ENCODE data around the gene PMEPA1. TPM values are rescaled to one million over a fixed set of nuclear protein-coding genes. Genes with fewer than 3 reads are reported as not detected.

Gene PMEPA1
- total RNA-seq, 2 donors from 2014 or later = 1.6 to 2.3 TPM

- no peaks in the 10 kb centered on the region for H3K27me3 Mint-ChIP-seq
- no peaks in the 10 kb centered on the region for H3K36me3 Mint-ChIP-seq (ENCODE audit: low read depth)
- no peak overlapping the region for H3K4me3 Mint-ChIP-seq
- no peak for ATAC-seq (replicated peaks)
- no peaks in the 10 kb centered on the region for H3K9me3 Mint-ChIP-seq
- H3K4me1 Mint-ChIP-seq = no peaks in the 10 kb centered on the region
- no peak overlapping the region for H3K27ac Mint-ChIP-seq
These were observed 22.7 kb downstream of the PMEPA1 start for GRCh38 chr20:57686931-57687652.

GRCh38 chr20:57685146-57685758 is 24.6 kb downstream of the PMEPA1 start:
- no peak overlapping the region for H3K4me3 Mint-ChIP-seq
- no peaks in the 10 kb centered on the region for H3K36me3 Mint-ChIP-seq (ENCODE audit: low read depth)
- H3K27me3 Mint-ChIP-seq = no peaks in the 10 kb centered on the region
- peaks cover 9% of the 10 kb centered on the region for H3K4me1 Mint-ChIP-seq
- no peaks in the 10 kb centered on the region for H3K9me3 Mint-ChIP-seq
- H3K27ac Mint-ChIP-seq = no peak overlapping the region
- no peak for ATAC-seq (replicated peaks)

- Mint-ChIP-seq H3K4me3 (no peak overlapping the region), H3K27ac (no peak overlapping the region), H3K36me3 (ENCODE audit: low read depth) (no peaks in the 10 kb centered on the region), H3K9me3 (no peaks in the 10 kb centered on the region), H3K27me3 (no peaks in the 10 kb centered on the region), H3K4me1 (peaks cover 9% of the 10 kb centered on the region)
- ATAC-seq (replicated peaks) = no peak
These were observed 25.0 kb downstream of the PMEPA1 start for GRCh38 chr20:57684808-57685140.

- no peak overlapping the region for H3K27ac Mint-ChIP-seq
- no peak overlapping the region for H3K4me3 Mint-ChIP-seq
- no peaks in the 10 kb centered on the region for H3K9me3 Mint-ChIP-seq
- ATAC-seq (replicated peaks) = no peak
- no peaks in the 10 kb centered on the region for H3K27me3 Mint-ChIP-seq
- H3K36me3 Mint-ChIP-seq (ENCODE audit: low read depth) = no peaks in the 10 kb centered on the region
- peaks cover 9% of the 10 kb centered on the region for H3K4me1 Mint-ChIP-seq
These were observed 25.7 kb downstream of the PMEPA1 start for GRCh38 chr20:57683881-57684807.

- Mint-ChIP-seq H3K27ac (no peak overlapping the region), H3K9me3 (no peaks in the 10 kb centered on the region), H3K4me3 (no peak overlapping the region), H3K4me1 (peaks cover 9% of the 10 kb centered on the region), H3K36me3 (ENCODE audit: low read depth) (no peaks in the 10 kb centered on the region), H3K27me3 (no peaks in the 10 kb centered on the region)
- no peak for ATAC-seq (replicated peaks)
These were observed 26.5 kb downstream of the PMEPA1 start for GRCh38 chr20:57683287-57683686.

GRCh38 chr20:57682184-57683101 is 27.4 kb downstream of the PMEPA1 start:
- no peaks in the 10 kb centered on the region for H3K27me3 Mint-ChIP-seq
- H3K9me3 Mint-ChIP-seq = no peaks in the 10 kb centered on the region
- no peak overlapping the region for H3K4me3 Mint-ChIP-seq
- ATAC-seq (replicated peaks) = no peak
- peaks cover 9% of the 10 kb centered on the region for H3K4me1 Mint-ChIP-seq
- H3K27ac Mint-ChIP-seq = peak overlapping the region; percentile 25
- no peaks in the 10 kb centered on the region for H3K36me3 Mint-ChIP-seq (ENCODE audit: low read depth)

- Mint-ChIP-seq H3K27me3 (peaks cover 2% of the 10 kb centered on the region), H3K9me3 (no peaks in the 10 kb centered on the region), H3K27ac (peak overlapping the region; percentile 25), H3K36me3 (ENCODE audit: low read depth) (no peaks in the 10 kb centered on the region), H3K4me1 (peaks cover 9% of the 10 kb centered on the region), H3K4me3 (no peak overlapping the region)
- ATAC-seq (replicated peaks) = peak; percentile 52
These were observed 28.6 kb downstream of the PMEPA1 start for GRCh38 chr20:57680934-57681914.

GRCh38 chr20:57680131-57680716 is 29.6 kb downstream of the PMEPA1 start:
- Mint-ChIP-seq H3K27ac (no peak overlapping the region), H3K36me3 (ENCODE audit: low read depth) (no peaks in the 10 kb centered on the region), H3K9me3 (no peaks in the 10 kb centered on the region), H3K4me1 (peaks cover 9% of the 10 kb centered on the region), H3K27me3 (peaks cover 3% of the 10 kb centered on the region), H3K4me3 (no peak overlapping the region)
- ATAC-seq (replicated peaks) = no peak

- no peak for ATAC-seq (replicated peaks)
- peaks cover 3% of the 10 kb centered on the region for H3K27me3 Mint-ChIP-seq
- H3K4me1 Mint-ChIP-seq = peaks cover 9% of the 10 kb centered on the region
- no peaks in the 10 kb centered on the region for H3K36me3 Mint-ChIP-seq (ENCODE audit: low read depth)
- H3K9me3 Mint-ChIP-seq = no peaks in the 10 kb centered on the region
- no peak overlapping the region for H3K4me3 Mint-ChIP-seq
- no peak overlapping the region for H3K27ac Mint-ChIP-seq
These were observed 30.7 kb downstream of the PMEPA1 start for GRCh38 chr20:57679113-57679512.

- Mint-ChIP-seq H3K36me3 (ENCODE audit: low read depth) (no peaks in the 10 kb centered on the region), H3K4me3 (no peak overlapping the region), H3K27ac (no peak overlapping the region), H3K9me3 (no peaks in the 10 kb centered on the region), H3K4me1 (peaks cover 9% of the 10 kb centered on the region), H3K27me3 (peaks cover 3% of the 10 kb centered on the region)
- no peak for ATAC-seq (replicated peaks)
These were observed 31.5 kb downstream of the PMEPA1 start for GRCh38 chr20:57678340-57678739.

- no peak overlapping the region for H3K27ac Mint-ChIP-seq
- no peak overlapping the region for H3K4me3 Mint-ChIP-seq
- ATAC-seq (replicated peaks) = no peak
- H3K36me3 Mint-ChIP-seq (ENCODE audit: low read depth) = no peaks in the 10 kb centered on the region
- peaks cover 3% of the 10 kb centered on the region for H3K27me3 Mint-ChIP-seq
- H3K4me1 Mint-ChIP-seq = peaks cover 9% of the 10 kb centered on the region
- H3K9me3 Mint-ChIP-seq = no peaks in the 10 kb centered on the region
These were observed 32.2 kb downstream of the PMEPA1 start for GRCh38 chr20:57677584-57677982.

- Mint-ChIP-seq H3K4me1 (peaks cover 7% of the 10 kb centered on the region), H3K27me3 (peaks cover 3% of the 10 kb centered on the region), H3K36me3 (ENCODE audit: low read depth) (no peaks in the 10 kb centered on the region), H3K27ac (no peak overlapping the region), H3K9me3 (no peaks in the 10 kb centered on the region), H3K4me3 (no peak overlapping the region)
- ATAC-seq (replicated peaks) = no peak
These were observed 32.9 kb downstream of the PMEPA1 start for GRCh38 chr20:57676589-57677583.

Data from activated T-helper 17 cell treated with anti-CD3 and anti-CD28 coated beads, Interleukin-2, amount 50 U/mL, for 72 hours (primary cell).